ENCODE results near the gene JKAMP. TPM values are rescaled to one million over a fixed set of nuclear protein-coding genes. Genes with fewer than 3 reads are reported as not detected.
A peak's percentile ranks its signal among the peaks of the same experiment; 100 is the strongest.

The JKAMP gene
- total RNA-seq, 1 experiment from 2014 or later = 46.5 TPM

DNA sequence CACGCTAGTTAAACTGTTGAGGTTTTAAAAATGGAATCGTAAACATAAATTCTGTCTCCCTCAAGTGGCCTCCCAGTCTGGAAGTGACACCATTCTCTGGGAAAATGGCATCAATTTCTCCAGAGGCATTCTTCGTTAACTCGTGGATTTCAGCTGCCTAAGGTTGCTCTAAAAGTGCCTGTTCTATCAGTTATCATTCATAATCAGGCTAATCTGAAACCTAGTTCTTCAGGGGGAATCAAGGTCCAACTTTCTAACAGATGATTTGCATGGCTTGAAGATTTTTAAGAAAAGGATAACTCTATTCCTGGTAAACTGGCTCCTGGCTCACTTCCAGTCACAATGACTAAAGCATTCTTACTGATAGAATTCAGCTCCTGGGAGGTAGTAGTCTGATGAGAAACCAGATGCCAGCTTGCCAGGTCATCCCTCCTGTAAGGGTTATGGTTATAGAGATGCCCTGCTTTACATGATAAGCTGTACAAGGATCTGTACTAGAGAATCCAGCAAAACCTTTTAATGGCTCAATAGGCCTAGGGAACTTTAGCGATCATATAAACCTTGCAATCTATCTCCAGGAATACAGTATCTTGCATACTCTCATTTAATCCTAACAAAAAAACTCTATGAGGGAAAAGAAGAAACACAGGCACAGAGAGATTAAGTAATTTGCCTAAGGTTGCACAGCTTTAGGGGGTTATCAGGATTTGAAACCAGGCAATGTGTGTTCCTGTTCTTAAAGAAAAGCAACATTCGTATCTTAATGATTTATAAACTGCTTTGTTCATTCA is 1.6 kb upstream of the JKAMP start:
- CTCF ChIA-PET = interaction anchor here (0.7 to 1.2 kb wide), 2 partner anchors 16 to 29 kb away, joined by 3 to 4 read pairs; no protein-coding TSS in a partner anchor
- H3K79me2 ChIP-seq (ENCODE audit: insufficient read depth, low read length) = peaks cover 62% of the 10 kb centered on the region
- H3K9me2 ChIP-seq (ENCODE audit: insufficient read depth) = no peaks in the 10 kb centered on the region
- TSS peak; percentile 54 for BruUV-seq (replicated peaks)
- H3K4me1 ChIP-seq (ENCODE audit: control insufficient read depth in 1 of 2, insufficient read depth in 2 of 2, low read length in 2 of 2) = peaks cover 13 to 33% of the 10 kb centered on the region in 2 experiments
- H2AFZ ChIP-seq (ENCODE audit: low read depth, low read length, poor library complexity, severe bottlenecking) = no peak overlapping the region
- H3K4me2 ChIP-seq (ENCODE audit: low read length) = peak overlapping the region; percentile 96
- POLR2A ChIA-PET = interaction anchor here (1.6 kb wide), 1 partner anchor 24 kb away, joined by 4 read pairs; no protein-coding TSS in a partner anchor
- ATAC-seq (peak; percentile 31; the same call in 1 of the 2 replicates), DNase-seq (ENCODE audit: low read depth, low spot score) (peak; percentile 60)
- H3K4me3 ChIP-seq (replicated peaks in 1 of 2; ENCODE audit: low read depth in 1 of 2, low read length in 2 of 2) = peak overlapping the region; percentile 81 to 93
- RAD21 ChIA-PET (ENCODE audit: low non-redundant PET in 1 of 2, low total read pairs in 2 of 2, uncharacterized antibody in 2 of 2, unreplicated experiment in 2 of 2) = no interaction called here
- intact Hi-C loops (cut with micrococcal nuclease) = no loop called here
- H3K9ac ChIP-seq (ENCODE audit: low read length) = peak overlapping the region; percentile 90
- peaks cover 5 to 6% of the 10 kb centered on the region in 2 experiments; a peak in 3 of 4 replicates for H3K36me3 ChIP-seq (ENCODE audit: control insufficient read depth in 1 of 2, insufficient read depth in 2 of 2, low read length in 2 of 2)
- no peaks in the 10 kb centered on the region for H3K27me3 ChIP-seq (ENCODE audit: insufficient read depth, low read length)
- H3K9me3 ChIP-seq (ENCODE audit: control insufficient read depth in 1 of 2, insufficient read depth in 1 of 2, low read depth in 1 of 2, low read length in 2 of 2) = no peaks in the 10 kb centered on the region
- no peaks in the 10 kb centered on the region for H4K20me1 ChIP-seq (ENCODE audit: insufficient read depth)
- H3K27ac ChIP-seq (ENCODE audit: low read depth, low read length) = peak overlapping the region; percentile 87
- TF ChIP-seq ZFX (IDR thresholded peaks at IDR 0.05) (no peak), ZBTB33 (IDR thresholded peaks at IDR 0.05; ENCODE audit: extremely low read depth, insufficient replicate concordance, low read length) (no peak), POLR2AphosphoS5 (IDR thresholded peaks at IDR 0.05; ENCODE audit: low read depth, low read length) (peak; percentile 35; the same call in 1 of the 2 replicates), EGR1 (IDR thresholded peaks at IDR 0.05; ENCODE audit: low read depth) (no peak), EZH2phosphoT487 (IDR thresholded peaks at IDR 0.05; ENCODE audit: borderline replicate concordance) (no peak), ZNF274 (IDR thresholded peaks at IDR 0.05; ENCODE audit: low read depth, low read length) (no peak), YY1 (IDR thresholded peaks at IDR 0.05; ENCODE audit: extremely low read depth, insufficient replicate concordance, low read depth, low read length) (no peak), MAX (IDR thresholded peaks at IDR 0.05) (no peak), SRF (IDR thresholded peaks at IDR 0.05; ENCODE audit: low read depth) (0 out of 2 replicates have a peak, but pooled peaks have one; percentile 9), ELF1 (IDR thresholded peaks at IDR 0.05; ENCODE audit: borderline replicate concordance, low read depth) (no peak), REST (IDR thresholded peaks at IDR 0.05; ENCODE audit: low read depth) (no peak), ATF3 (IDR thresholded peaks at IDR 0.05) (no peak), JUND (IDR thresholded peaks at IDR 0.05) (peak; percentile 25; the same call in 1 of the 2 replicates), FOSL1 (IDR thresholded peaks at IDR 0.05; ENCODE audit: low read depth) (0 out of 2 replicates have a peak, but pooled peaks have one; percentile 35), TCF7L2 (IDR thresholded peaks at IDR 0.05; ENCODE audit: borderline replicate concordance, extremely low read depth, insufficient read depth, insufficient read length) (no peak), RAD21 (IDR thresholded peaks at IDR 0.05; ENCODE audit: low read depth) (0 out of 2 replicates have a peak, but pooled peaks have one; percentile 3), EZH2 (IDR thresholded peaks at IDR 0.05) (no peak)

All from HCT116 (cell line).